Tongue (tissue), 2 donors: Measurements from ENCODE around the gene LIM2. TPM values are rescaled to one million over a fixed set of nuclear protein-coding genes. Genes with fewer than 3 reads are reported as not detected.

Source experiments
- DNase-seq: peaks from one replicate; pipeline ENCODE4 v3.0.0-alpha.2; 2015
- total RNA-seq: library from RNA; depleted of rRNA; stranded (reverse); fragments of >200 nt; gene quantifications from one replicate; pipeline ENCODE4 v1.2.3, GENCODE V29; 2014

The LIM2 gene
- total RNA-seq, 1 donor from 2014 or later, result not detected

DNA sequence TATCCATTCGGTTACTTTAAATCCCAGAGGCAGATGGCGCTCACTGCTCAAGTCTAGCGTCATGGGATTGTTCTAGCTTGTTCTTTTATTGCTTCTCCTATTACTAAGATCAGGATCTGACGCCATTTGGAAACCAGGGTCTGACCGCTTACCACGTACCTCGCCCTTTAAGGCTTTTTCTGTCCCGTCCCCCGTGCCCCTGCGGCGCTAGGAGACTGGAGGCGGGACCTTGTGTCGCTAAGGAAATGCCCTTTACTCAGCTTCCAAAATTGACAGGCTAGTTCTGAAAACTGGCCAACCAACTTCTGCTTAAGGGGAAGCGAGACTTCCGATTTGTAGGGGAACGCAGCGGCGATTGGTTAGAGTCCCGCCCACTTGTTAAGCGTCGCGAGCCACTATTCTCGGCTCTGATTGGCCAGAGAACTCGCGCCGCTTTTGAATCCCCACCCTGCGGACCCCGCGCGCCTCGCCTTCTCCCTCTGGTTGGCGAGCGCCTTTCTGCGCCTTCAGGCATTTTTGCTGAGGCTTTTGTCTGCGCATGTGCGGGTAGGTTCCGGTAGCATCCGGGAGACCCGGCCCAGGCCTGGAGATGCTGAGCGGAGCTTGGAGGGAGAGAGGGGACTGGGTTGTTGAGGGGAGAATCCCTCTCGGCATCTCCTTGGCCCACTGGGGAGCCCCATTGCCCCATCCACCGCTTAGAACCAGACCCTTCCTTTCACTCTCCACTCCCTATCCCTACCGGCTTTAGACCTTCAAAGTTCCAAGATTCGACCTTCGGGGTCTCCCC, 6.5 kb upstream of the LIM2 start:
- peak; percentile 99 for DNase-seq

DNA sequence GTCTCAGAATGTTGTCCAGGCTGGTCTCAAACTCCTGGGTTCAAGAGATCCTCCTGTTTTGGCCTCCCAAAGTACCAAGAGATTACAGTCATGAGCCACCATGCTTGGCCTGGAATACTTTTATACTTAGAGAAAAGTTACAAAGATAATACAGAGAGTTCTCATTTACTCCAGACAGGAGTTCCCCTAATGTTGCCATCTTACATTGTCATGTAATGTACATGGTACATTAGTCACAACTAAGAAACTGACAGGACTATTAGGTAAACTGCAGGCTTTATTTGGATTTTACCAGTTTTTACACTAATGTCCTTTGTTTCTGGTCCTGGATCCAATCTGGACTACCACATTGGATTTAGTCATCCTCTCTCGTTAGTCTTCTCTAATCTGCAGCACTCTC, 4.9 kb upstream of the LIM2 start:
- DNase-seq, result no peak

DNA sequence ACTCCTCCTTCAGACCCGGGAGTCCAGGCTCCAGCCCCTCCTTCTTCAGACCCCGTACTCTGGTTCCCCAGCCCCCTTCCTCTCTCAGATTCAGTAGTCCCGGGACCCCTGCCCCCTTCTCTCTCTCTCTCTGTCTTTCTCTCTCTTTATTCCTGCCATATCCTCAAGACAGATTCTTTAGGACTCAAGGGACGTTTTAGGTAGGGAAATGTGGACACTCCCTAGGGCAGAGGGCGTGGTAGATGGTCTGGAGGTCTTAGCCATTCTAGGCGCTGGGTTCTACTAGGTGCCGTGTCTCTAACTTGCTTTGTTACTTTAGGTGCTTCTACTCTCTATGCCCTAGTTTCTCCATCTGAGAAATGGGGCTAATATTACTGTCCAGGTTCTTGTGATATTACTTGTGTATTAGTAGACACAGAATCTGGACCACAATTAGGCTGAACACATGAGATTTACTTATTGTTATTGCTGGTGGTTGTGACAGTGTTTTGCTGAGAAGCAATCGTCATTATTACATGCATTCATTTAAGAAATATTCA, 3.4 kb upstream of the LIM2 start:
- DNase-seq, result no peak

DNA sequence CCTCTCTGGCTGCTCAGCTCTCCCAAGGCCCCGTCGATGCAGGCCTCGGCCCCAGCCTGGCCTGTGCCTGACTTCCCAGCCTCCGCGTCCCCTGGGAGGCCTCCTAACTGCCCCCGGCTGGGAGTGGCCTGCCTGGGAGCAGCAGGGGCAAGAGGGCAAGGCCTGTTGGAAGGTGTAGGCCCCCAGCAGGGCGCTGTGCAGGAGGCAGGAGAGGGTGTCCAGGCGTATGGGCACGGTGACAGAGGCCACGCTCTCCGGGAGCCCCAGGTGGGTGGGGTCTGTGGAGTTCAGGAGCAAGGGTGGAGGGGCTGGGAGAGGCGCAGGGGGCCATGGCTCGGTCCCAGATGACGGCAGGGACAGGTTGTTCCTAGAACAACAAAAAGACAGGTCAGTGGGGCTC, 1.4 kb upstream of the LIM2 start:
- DNase-seq, result no peak

DNA sequence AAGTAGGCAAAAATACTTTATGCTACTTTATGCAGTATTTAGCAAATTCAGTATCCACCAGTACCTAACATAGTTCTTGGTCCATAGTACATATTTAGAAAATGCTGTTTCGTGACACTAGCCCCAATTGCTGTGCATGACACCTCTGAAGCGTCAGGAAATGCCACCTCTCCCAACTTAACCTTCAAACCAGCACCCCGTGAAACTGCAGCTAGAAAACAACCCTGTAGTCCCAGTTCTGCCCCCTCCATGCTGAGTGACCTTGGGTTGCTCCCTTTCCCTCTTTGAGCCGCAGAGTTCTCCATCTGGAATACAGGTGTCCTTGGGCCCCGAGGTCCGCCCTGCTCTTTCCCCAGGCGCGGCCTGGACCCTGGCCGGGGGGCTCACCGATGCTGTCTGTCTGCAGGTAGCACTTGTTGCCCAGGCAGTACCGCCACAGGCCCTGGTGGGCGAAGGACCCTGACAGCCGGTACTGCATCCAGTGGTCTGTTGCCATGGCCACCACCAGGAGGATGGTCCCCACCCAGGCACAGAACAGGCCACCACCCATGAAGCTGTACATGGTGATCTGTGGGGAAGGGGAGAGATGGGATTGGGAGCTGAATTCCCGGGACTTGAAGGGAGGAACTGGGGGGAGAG, 773 bp downstream of the LIM2 start:
- no peak for DNase-seq

DNA sequence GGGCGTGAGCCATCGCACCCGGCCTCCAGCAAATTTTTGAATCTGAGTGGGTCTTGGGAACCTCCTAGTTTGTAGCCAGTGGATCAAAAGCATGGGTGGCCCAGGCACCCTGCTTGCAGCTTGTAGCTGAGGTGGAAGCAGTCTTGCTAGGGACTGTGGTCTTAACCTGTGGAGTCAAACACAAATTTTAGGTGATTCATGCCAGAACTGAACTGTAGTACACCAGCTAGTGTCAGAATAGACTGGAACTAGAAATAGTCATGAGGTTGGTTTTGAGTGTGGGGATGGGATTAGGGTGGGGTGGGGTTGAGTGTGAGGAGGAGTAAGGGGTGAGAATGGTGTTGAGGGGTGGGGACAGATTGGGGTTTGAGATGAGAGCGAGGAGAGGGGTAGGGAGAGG, 5.8 kb downstream of the LIM2 start:
- DNase-seq, result no peak

DNA sequence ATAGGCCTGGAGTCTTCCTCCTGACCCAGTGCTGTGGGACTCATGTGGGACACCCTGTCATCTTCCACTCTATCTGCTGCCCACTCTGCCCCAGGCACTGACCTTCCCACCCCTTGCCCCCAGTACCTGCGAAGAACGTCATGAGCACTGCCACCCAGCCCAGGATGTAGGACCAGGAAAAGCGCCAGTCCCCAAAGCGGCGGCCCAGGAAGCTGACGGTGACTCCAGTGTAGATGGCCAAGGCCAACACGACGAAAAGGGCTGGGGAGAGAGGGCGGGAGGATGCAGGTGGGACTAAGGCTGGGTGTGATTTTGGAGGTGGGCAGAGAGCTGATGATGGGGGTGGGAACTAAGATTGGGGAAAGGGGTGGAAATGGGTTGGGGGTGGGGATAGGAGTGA, 7.4 kb downstream of the LIM2 start:
- no peak for DNase-seq

DNA sequence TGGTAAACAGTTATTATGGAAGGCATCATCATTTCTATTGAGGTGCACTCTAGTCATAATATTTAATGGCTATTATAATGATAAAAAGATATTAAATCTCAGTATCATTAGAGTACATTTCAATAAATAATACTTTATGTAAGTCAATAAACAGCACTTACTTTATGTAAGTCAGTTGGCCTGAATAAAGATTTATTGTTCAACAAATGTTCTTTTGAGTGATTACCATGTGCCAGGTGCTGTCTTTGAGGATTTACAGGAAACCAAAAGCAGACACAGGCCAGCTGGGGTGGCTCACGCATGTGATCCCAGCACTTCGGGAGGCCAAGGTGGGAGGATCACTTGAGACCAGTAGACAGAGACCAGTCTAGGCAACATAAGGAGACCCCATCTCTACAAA, 10.4 kb downstream of the LIM2 start:
- DNase-seq, result no peak

DNA sequence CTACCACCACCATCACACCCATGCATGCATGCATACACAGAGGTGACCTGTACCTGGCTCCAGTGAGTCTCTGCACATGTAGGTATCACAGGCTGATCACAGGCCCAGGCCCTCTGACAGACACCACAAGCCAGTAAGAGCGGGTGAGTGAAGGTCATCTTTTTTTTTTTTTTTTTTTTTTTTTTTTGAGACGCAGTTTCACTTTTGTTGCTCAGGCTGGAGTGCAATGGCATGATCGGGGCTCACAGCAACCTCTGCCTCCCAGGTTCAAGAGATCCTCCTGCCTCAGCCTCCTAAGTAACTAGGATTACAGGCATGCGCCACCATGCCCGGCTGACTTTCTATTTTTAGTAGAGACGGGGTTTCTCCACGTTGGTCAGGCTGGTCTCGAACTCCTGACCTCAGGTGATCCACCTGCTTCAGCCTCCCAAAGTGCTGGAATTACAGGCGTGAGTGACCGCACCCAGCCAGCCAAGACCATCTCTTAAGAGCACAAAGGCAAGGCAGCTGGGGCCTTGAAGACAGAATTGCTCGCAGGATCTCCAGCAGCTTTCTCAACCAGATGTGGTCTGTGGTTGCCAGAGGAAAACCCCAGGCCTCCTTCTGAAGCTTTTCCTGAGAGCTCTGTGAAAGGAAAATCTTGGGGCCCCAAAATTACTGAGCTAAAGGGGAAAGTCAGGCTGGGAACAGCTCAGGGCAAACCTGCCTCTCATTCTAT, 12.1 kb downstream of the LIM2 start:
- DNase-seq, result no peak

DNA sequence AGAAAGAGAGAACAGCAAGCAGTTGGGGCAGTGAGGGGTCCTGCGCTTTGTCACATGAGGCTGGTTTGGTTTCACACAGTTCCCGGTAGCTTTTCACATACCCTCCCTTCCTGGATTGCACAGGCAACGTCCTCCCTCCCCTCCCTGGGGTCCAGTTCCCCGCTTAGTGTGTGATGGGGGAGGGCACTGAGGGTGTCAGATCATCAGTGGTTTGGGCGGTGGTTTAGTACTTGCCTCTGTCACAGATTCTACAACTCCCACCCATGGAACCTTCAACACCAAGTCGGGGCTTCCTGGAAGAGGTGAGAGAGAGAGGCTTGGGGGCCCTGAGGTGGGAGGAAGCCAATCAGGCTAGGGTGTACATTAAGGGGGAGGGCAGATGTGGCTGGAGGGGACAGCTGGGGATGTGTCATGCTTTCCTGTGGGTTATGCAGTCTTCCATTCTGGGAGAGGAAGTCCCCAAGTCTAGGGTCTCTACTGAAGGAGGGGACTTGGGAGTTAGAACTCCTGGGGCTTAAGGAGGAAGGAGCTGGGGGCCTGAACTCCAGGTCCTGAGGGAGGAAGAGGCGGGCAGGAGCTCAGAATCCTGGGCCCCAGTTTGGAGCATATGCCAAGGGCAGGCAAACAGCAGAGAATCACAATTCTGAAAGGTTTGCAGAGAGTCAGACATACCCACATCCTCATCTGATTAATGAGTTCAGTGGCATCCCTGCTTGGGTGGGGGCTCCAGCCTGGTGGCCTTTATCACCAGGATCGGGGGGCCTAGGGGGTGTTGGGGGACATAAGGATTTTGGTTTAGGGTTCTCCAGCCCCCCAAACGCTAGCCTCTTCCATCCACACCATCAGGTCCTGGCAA, 14.9 kb downstream of the LIM2 start, which contains the start of gene NKG7:
TSS of gene NKG7 (minus strand) at position 6 of the 856 bp plus-strand sequence. CDS start 119 bp downstream, outside the sequence.
- DNase-seq, result no peak

DNA sequence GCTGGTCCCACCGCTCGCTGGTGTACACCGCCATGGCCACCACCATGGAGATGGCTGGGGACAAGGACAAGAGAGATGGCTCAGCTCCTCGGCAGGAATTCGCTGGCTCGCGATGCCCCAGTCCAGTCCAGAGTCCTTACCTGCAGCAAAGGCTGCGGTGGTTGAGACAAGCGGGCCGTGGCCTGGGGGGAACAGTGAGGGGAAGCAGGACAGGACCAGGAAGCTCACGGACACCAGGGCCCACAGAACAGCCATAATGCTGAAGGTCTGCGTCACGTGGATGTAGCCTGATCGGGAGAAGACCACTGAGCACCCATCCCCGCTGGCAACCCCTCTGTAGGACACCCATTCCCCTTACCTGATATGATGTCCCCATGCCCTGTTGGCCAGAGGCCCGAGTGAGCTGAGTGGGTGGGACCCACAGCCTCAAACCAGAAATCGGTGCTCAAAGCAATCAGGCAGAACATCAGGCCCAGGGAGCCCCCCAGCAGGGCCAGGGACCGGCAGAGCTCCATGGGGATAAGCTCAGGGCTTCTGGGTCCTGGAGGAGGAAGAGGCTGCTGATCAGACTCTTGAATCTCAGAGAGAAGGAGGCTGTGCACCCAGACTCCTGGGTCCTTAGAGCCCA, 15.6 kb downstream of the LIM2 start:
- DNase-seq, result no peak

DNA sequence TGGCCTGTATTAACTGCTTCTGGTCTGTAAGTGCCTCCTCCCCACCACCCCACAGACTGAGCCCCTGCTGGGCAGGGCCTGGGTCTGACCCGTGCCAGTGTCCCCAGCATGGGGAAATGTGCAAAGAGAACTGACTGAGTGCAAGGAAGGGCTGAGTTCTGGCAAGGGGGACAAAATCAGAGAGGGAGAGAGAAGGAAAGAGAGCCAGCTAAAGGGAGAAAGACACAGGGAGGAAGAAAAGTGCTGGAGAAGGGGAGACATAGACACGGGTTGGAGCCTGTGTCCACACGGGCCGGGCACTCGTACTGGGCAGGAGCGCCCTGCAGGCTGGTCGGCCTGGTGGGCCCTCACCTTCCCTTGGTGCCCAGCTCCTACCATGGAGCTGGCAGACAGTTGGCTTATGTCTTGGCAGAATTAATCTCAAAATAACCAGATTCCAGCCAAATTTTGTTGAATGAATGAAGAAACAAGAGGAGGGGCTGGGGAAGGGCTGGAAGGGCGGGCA, 16.5 kb downstream of the LIM2 start:
- DNase-seq, result no peak

DNA sequence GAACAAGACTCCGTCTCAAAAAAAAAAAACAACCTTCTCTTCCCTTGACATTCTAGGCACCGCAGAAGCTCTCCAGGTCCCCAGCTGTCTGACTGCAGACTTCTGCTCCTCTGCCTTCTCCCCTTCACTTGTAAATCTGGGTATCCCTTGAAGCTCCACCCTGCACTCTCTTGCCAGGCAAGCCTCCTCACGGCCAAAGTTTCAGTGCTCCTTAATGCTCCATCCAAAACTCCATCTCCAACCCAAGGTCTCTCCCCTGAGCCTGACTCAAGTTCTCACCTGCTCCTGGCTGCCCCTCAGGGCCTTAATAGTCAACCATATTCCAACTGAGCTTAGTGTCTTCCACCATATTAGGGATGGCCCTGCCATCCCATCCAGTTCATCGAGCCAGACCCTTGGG, 17.5 kb downstream of the LIM2 start:
- DNase-seq, result no peak

DNA sequence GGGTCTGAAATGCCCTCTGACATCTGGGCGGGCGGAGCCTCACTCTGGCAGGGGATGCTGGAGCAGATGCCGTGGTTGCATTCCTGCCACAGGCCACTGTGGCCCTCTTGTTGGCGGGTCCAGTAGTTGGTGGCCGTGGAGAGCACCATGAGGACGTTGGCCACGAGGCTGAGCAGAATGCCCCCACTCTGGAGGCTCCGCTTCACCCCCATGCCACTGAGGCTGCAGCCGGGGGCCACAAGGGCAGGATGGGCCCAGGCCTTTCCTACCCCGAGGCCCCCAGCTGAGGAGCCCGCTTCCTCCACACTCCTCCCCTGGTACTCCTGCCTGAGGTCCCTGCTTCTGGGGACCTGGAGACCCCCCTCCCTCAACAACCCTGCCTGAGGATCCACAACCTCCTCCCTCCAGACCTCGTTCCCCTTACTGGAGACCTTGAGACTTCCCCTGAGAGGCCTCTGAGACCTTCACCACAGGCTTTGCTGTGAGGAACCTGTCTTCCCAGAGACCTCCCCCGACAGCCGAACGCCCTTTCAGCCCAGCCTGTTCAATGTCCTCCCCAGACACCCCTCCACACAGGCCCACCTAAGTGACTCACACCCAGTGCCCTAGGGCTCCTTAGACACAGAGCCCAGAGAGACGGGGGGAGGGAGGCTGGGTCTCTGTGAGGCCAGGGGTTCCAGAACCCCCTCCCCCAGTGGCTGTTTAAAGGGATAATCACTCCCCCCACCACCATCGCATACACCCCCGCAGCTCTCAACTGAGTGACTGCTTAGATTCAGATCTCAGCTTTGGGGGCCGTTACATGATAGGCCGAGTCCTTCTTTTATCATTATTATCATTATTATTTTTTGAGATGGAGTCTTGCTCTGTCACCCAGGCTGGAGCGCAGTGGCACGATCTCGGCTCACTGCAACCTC, 19.1 kb downstream of the LIM2 start, which contains the start of gene CLDND2:
TSS of gene CLDND2 (minus strand) at position 638 of the 917 bp plus-strand sequence. CDS start at position 212, 426 bp downstream.
- no peak for DNase-seq

DNA sequence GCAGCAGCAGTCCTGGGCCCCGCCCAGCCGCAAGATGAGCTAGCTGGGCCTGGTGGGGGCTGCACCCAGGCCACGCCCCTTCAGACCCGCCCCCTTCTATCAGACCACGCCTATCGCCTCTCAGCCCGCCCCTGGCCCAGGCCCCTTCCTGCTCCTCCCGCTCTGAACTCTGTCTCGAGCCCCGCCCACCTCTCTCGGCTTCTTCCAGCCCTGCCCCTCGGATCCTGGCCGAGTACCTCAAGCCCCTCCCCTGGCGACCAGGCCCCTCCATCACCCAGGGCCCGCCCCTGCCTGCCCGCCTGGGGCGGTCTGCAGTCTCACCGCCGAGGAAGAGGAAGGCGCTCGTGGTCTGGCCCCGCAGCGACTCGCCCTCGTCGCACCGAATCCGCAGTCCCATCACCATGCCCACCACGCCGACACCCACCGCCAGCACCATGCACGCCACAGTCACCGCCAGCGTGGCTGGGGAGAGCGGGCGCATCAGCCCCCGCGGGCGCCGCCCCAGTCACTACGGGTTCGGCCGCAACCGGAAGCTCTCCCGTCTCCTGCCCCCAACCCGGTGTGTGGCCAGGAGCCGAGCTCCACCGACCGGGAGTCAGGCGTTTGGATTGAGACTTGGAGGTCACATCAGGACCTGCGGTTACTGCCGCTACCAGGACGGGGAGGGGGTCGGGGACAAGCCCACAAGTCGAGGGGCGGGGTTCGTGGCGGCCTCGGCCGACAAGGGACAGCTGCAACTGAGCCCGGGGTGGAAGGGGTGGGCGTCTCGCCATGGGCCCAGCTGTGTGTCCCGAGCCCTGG, 20.0 kb downstream of the LIM2 start:
- DNase-seq, result peak; percentile 99

DNA sequence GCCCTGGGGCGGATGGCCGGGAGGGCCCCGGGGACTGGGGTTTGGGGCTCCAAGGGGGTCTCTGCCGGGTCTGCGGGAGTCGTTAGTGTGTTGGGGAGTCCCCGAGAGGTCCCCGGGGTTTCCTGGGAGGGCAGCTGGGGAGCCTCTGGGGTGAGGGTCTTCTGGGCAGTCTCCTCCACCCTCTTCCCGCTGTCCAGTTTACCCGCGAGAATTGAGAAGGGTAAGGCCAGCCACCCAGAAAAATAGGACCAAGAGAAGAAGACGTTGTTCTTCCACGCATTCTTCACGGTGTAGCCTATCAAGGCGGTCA, 20.6 kb downstream of the LIM2 start:
- DNase-seq, result no peak

DNA sequence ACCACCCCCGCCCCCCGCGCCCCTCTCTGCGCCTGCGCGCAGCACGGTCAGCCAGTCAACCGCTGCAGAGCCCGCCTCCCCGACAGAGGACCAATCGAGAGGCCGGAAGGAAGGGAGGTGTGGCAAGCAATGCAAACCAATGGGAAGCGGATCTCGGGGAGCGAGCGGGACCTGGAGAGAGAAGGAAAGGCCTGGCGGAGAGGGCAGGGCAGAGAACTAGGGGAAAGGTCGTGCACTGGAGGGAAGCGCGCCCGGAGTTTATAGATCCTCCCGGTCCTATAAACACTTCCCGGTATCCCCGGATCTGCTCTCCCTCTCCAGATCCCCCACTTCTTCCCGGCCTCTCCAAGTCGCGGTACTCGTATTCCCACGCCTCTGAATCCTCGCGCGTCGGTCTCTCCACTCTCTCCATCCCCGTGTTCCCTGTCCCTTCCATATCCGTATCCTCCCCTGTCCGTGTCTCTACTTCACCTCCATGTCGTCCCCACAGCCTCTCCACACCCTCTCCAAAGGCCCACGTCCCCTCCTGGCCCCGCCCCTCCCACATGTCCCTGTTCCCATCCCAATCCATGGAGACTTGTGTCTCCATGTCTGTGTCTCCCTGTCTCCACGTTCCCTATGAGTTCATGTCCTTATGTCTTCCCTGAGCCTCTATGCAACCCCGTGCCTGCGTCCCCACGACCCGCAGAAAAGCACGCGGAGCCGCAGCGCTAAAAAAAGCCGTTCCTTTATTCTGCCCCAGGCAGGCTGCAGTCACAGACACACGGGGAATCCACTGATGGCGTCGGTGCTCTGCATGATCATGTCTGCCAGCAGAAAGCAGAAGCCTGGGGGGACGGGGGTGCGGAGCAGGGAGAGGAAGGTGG, 21.2 kb downstream of the LIM2 start:
- DNase-seq, result peak; percentile 99

DNA sequence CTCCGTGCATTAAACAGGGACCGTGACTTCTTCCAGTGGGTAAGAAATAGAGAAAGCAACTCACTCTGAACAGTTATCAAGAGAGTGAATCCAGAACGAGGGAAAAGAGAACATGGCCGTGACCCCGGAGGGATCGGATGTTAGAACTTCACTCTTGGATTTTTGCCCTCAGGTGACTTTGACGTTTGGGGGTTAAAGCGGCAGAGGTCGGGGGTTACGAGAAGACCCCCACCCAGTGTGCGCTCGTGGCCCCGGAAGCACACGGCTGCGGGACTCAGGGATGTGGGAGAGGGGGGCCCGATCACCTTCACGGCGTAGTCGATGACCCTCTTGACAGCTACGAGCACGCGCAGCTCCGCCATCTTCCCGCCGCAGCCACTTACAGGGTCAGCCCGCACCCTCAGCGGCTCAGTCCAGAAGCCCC, 21.8 kb downstream of the LIM2 start, which contains the start of gene ETFB:
TSS of gene ETFB (minus strand) at position 424 of the 424 bp plus-strand sequence. CDS start at position 362, 62 bp downstream.
- no peak for DNase-seq
